Pons (tissue), 1 donor: ENCODE data around the gene OTUD6A.
A peak's percentile ranks its signal among the peaks of the same experiment; 100 is the strongest.

Source experiments
- DNase-seq: peaks from one replicate; pipeline ENCODE4 v3.0.0-alpha.2; 2016; ENCODE audit warnings: low spot score

Gene OTUD6A

GRCh38 chrX:70062076-70062475 is at the start of gene OTUD6A:
TSS of gene OTUD6A (plus strand) at chrX:70062457. CDS start at chrX:70062525, 68 bp downstream.
- DNase-seq = no peak

DNA sequence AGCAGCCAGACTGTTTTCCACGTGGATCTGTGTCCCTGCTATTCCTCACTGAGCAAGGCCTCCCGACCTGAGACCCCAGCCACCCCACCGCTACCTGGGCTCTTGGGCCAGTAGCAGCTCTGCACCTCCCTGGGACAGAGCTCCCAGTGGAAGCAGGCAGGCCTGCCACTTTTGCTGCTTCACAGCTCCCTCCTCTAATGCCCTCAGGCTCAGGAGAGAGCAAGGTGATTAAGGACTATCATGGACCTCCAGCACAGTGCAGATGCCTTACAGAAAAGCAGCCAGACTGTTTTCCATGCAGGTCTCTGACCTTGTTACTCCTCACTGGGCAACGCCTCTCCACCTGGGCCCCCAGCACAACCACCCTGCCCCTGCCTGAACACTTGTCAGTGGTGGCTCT is 49.5 kb upstream of the OTUD6A start:
- DNase-seq = no peak

DNA sequence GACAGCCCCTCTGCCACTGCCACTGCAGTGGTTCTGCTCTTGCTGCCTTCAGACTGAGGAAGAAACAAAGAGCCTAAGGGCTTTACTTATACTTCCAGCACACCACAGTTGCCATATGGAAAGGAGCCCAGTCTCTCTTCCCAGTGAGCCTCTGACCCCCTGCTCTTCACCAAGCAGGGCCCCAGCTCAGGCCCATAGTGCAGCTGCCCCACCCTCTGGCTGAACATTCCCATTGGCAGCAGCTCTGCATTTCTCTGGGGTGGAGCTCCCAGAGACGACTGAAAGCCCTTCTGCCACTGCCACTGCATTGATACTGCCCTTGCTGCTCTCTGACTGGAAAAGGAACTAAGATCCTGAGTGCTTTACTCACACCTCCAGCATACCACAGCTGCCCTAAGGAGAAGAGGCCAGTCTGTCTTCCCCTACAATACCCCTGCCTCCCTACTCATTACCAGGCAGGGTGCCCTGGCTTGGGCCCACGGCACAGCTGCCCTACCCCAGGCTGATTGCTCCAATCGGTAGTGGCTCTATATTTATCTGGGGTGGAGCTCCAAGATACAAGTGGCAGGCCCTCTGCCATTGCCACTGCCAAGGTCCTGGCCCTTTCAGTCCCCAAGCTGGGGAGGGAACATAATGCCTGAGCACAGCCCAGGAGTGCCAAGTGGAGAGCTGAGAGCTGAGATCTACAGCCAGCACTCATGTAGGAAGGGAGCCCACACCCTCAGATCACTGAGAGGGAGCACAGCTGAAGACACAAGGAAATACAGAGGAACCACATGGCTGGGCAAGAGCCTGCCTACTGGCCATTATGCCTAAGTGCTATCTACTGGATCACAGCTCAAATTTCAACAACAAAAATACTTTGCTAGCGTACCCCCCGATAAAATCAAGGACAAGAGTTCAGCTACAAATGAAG is 48.5 kb upstream of the OTUD6A start:
- DNase-seq = no peak

- DNase-seq = no peak
These were observed 45.7 kb upstream of the OTUD6A start for GRCh38 chrX:70016513-70016912.

DNA sequence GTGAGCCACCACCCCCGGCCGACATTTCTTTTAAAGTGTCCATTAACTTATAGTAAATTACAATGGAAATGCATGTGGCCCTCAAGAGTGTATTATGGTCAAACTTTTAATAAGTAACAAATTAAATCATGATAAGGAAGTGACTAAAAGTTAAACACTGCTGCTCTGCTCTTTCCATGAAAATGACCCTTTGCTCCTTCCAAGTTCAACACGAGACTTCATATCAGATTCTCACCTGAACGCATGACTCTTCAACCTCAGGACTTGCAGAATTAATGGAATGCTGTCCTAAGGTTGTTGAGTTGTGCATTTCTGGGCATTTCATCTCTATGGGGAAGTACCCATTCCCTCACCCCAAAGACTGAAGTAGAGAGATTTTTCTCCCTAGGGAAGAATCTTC is 39.6 kb upstream of the OTUD6A start:
- no peak for DNase-seq

DNA sequence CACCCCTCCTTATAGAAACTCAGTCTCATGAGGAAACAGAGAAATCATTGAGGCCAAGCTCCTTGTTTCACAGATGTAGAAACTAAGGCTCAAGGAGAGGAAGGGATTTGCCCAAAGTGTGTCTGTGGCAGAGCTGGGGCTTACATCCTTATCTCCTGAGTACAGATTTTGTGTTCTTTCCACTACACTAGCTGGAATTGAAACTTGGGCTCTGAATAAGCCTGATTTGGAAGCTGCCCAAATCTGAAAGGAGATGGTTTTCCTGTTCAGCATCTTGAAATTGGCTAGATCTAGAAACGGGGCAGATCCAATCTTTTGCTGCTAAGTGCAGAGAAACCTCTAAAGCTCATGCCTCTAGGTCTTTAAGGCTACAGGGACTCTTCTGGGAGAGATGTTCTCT is 36.8 kb upstream of the OTUD6A start:
- DNase-seq = no peak

GRCh38 chrX:70026112-70026850 is 36.0 kb upstream of the OTUD6A start:
- DNase-seq = no peak

DNA sequence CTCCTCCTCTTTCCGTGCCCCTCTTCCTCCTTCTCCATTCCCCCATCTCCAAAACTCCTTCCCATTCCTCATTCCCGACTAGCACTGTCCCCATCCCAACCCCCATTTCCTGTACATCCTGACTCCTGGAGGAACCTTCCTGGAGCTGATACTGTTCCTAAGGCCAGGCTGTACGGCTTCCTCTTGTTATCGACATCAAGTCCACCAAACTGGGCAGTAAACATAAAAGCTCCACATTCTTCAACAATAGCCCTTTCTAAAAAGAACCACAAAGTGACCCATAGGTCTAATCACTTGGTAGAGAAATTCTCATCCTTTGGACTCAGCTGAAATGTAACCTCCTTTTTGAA is 35.4 kb upstream of the OTUD6A start:
- DNase-seq = no peak

DNA sequence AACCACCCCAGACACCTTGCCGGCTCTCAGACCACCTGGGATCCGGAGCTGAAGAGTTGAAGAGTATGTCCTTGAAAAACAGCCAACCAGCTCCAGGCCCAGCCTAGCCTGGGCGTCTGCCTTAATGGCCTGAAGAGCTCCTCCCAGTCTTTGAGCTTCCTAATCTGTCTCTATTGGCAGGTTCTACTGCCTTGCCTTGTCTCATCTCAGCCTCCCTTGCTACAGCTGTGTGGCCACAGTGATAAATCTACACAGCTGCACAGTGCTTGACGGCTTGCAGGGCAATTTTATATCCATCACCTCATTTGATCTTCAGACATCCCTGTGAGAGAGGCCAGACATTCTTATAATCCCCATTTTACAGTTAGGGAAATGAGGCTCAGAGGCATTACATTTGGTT is 32.4 kb upstream of the OTUD6A start:
- DNase-seq = no peak

DNA sequence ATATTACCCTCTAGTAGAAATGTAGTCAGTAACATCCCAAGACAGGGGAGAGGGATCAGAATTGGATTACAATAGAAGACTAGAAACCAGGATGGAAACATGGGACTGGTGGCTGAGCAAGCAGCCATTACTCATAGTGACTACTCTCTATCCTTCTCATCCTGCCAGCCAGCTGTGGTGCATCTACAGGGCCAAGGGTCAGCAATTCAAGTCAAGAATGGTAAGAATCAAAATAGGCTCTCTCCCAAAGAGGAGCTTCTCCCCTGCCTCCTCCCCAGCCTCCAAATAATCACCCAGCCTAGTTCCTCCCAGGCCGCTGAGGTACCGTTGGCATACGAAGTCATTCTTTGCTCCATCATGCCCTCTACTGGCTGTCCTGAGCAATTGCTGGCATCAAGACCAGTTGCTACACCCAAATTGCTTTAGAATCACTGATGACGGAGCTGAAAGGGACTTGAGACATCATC is 31.9 kb upstream of the OTUD6A start:
- peak; percentile 52 for DNase-seq

DNA sequence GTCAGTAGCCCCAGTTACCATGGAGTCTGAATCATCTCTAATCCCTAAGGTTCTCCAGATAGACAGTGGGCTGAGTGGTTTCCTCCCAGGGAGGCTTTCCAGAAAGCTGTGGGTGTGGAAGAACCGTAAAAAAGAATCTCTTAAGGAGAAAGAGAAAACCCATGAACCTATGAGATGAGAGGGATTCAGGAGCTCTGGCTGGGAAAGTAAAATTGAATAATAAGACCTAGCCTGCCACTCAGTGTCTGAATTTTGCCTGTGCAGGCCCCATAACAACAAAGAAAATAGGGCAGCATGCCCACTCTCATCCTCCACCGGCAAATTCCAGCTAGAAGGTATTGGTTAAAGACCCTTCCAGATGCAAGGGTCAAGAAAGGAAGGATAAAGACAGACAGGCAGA is 29.5 kb upstream of the OTUD6A start:
- no peak for DNase-seq

GRCh38 chrX:70033348-70034051 is 28.8 kb upstream of the OTUD6A start:
- no peak for DNase-seq

- DNase-seq = no peak
These were observed 27.6 kb upstream of the OTUD6A start for GRCh38 chrX:70034646-70035045.

DNA sequence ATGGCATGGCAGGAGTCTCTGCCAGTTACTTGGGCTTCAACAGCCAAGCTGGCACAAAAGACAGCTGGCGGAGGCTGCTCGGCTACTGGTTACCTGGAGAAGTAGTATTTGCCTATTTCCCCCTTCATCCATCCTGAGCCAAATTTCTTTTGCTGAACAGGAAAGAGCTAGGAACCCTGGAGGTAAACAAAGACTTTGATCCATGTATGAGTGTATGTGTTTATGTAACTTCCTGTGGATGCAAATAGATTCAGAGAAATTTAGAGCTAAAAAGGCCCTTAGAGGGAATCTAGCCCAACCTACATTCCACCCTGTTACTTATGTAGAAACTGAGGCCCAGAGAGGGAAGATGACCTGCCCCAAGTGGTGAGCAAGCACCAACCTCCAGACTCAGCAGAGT is 23.7 kb upstream of the OTUD6A start:
- no peak for DNase-seq

- no peak for DNase-seq
These were observed 23.3 kb upstream of the OTUD6A start for GRCh38 chrX:70038951-70039350.

GRCh38 chrX:70039758-70040157 is 22.5 kb upstream of the OTUD6A start:
- no peak for DNase-seq

DNA sequence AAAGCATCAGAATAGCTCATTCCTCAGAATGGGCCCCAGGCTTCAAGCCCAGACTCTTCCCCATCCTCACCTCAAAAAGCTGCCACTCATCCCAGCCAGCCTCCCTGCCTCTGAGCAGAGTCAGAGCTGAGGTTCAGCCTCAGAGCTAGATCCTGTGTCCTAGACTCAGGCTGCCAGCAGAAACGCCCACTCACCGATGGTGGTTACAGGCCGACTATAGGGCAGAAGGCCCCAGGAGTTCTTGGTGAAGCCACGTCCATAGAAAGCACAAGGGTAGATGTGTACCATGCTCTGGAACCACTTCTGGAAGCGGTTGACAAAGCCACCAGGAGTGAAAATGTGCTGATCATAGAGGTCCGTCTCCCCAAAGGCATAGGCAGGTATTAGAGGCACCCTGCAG is 20.3 kb upstream of the OTUD6A start:
- DNase-seq = no peak

- DNase-seq = no peak
These were observed 19.6 kb upstream of the OTUD6A start for GRCh38 chrX:70042399-70043371.

GRCh38 chrX:70043685-70044084 is 18.6 kb upstream of the OTUD6A start:
- no peak for DNase-seq

- no peak for DNase-seq
These were observed 17.6 kb upstream of the OTUD6A start for GRCh38 chrX:70044541-70045245.

DNA sequence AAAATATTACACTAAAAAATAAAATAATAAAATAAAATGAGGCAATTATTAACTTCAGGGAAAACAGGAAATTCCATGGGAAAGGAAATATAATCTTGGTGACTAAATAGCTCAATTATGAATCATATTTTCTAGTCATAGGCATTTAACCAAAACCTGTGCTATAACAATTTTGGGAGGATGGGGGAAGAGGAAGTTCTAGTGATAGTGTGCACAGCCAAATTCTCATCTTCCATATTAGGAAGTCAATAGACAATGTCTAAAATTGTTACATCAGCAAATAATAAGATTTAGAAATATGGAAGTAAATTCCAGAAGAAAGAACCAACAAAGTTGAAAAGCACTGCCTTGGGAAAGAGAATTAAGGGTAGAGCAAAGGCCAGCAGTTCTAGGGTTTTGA is 15.3 kb upstream of the OTUD6A start:
- no peak for DNase-seq
